ENCODE data around the gene TLCD1.

TLCD1 gene, protein sequence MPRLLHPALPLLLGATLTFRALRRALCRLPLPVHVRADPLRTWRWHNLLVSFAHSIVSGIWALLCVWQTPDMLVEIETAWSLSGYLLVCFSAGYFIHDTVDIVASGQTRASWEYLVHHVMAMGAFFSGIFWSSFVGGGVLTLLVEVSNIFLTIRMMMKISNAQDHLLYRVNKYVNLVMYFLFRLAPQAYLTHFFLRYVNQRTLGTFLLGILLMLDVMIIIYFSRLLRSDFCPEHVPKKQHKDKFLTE

GRCh38 chr17:28726226-28726626 lies at the start of gene TLCD1:
Gene TLCD1, minus strand, starts transcription at chr17:28726233. Its CDS starts 136 bp downstream, at chr17:28726097.
- peak; percentile 66 for DNase-seq

DNA sequence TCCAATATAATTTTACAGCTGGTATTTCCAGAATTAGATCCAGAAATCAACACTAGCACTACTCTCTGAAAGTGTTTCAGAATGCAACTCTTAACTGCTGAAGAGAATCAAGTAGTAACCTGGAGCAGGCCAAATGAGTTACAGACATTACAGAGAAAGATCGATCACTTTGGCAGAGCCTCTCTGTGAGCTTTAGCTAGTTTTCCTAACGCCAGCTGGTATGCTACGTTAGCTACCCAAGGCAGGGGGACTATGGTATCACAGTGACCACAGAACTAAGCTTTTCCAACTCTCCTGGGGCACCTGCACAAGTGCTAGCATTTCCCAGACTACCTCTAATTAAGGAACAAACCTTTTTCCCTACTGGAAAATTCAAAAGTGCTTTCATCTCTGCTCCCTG lies 48.2 kb upstream of the TLCD1 start:
- DNase-seq, result no peak

DNA sequence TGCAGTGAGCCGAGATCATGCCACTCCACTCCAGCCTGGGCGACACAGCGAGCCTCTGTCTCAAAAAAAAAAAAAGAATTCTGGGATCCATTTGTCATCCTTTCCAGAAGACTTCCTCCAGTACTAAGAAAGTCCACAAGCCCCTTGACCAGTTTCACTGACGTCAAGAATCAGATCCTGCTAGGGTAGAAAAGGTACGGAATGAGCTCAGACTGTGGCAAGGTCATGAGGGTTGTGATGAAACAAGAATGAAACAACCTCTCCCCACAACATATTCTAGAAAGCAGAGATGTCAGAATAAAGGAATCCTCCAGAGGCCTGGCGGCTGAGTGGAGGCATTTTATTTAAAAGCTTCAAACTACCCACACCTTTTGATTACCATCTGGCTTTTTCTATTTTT lies 47.7 kb upstream of the TLCD1 start:
- DNase-seq, result no peak

GRCh38 chr17:28765038-28765437 lies 39.0 kb upstream of the TLCD1 start:
- DNase-seq, result no peak

DNA sequence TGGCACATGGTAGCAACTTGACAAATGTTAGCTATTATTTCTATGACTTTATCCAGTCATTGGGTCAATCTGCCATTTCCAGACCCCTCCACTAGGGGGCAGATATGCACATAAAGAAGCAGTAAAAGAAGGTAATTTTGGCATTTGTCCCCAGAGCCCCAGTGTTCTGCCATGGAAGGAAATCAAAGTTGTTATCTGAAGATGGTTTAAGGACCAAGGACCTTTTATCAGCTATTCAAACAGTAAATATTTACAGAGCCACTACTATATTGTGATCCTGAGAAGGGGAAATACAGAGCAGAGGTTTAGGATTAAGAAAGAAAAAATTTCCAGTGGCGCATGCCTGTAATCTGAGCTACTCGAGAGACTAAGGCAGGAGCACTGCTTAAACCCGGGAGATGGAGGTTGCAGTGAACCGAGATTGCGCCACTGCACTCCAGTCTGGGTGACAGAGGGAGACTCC lies 37.8 kb upstream of the TLCD1 start:
- DNase-seq, result peak; percentile 81

GRCh38 chr17:28763137-28763799 lies 37.2 kb upstream of the TLCD1 start:
- DNase-seq, result no peak

- no peak for DNase-seq
Observed at GRCh38 chr17:28760601-28761562, 34.8 kb upstream of the TLCD1 start.

DNA sequence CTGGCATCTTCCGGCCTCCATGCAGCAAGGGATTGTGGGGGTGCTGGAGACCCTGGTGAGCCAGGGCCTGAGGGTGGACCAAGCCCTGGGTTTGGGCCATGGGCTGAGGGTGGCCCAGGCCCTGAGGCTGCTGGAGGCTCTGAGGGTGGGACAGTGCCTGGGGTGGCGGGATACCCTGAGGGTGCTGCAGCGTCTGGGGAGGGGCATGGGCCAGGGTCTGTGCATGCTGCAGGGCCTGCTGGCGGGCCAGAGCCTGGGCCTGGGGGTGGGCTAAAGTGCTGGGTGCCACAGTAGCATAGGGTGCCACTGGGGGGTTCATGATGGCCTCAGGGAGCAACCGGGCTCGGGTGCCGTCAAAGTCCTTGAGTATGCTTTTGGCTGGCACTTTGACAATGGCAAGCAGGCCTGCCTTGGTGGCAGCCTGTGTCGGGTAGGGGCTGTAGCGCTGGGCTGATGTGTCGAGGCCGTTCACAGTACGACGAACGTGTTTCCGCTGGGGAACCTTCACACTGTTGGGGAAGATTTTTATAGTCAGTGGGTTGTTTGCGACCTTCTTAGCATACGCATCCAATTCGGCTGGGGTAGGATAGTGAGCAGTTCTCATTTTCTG lies 33.3 kb upstream of the TLCD1 start:
- DNase-seq, result no peak

GRCh38 chr17:28758411-28759121 lies 32.5 kb upstream of the TLCD1 start:
- no peak for DNase-seq

DNA sequence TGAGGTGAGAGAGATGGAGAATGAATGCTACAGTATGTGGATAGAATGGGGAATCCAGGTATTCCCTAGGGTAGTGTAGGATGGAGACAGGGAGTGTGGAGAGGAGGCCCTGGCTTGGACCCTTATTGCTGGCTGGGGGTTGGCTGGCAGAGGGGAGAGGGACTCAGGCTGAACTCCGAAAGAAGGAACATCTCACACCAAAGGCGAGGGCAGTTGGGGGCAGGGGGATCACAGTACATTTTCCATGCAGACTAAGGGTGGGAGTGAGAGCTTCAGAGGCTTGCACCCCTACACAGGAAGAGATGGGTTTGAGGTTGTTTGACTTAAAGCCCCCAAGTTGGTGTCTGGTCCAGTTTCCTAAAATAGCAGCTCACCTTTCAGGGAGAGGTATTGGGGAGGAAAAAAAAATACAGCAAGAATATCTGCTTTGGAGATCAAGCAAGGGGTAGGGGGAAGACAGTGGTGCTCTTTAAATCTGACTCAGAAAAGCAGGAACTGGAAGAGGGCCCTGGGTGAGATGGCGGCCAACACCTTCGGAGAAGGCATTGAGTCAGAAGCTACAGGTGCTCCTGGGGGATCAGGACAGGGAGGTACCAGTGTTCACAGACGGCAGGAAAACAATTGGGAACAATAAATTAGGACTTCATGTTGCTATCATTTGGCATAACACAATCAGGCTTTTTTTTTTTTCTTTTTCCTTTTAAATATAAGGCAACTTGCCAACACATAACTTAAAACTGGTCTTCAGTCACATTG lies 30.2 kb upstream of the TLCD1 start:
- no peak for DNase-seq

GRCh38 chr17:28755486-28755885 lies 29.5 kb upstream of the TLCD1 start:
- no peak for DNase-seq

DNA sequence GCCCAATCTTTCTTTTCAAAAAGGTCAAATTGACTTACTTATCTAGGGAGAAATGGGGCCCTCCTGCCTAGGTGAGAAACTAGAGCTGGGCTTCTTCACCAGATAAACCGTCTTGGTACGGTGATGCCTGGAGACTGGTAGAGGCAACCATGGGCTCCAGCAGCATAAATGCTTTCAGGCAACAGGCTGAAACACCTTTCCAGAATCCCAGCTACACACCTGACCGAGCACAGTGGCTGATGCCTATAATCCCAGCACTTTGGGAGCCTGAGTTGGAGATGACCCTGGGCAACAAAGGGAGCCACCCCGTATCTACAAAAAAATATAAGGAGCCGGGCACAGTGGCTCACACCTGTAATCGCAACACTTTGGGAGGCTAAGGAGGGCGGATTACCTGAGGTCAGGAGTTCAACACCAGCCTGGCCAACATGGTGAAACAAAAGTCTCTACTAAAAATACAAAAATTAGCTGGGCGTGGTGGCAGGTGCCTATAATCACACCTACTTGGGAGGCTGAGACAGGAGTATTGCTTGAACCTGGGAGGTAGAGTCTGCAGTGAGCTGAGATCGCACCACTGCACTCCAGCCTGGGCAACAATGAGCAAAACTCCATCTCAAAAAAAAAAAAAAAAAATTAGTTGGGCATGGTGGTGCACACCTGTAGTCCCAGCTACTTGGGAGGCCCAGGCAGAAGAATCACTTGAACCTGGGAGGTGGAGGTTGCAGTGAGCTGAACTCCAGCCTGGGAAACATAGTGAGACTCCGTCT lies 25.8 kb upstream of the TLCD1 start:
- DNase-seq, result no peak

- DNase-seq, result peak; percentile 88
Observed at GRCh38 chr17:28750178-28751047, 24.4 kb upstream of the TLCD1 start.

DNA sequence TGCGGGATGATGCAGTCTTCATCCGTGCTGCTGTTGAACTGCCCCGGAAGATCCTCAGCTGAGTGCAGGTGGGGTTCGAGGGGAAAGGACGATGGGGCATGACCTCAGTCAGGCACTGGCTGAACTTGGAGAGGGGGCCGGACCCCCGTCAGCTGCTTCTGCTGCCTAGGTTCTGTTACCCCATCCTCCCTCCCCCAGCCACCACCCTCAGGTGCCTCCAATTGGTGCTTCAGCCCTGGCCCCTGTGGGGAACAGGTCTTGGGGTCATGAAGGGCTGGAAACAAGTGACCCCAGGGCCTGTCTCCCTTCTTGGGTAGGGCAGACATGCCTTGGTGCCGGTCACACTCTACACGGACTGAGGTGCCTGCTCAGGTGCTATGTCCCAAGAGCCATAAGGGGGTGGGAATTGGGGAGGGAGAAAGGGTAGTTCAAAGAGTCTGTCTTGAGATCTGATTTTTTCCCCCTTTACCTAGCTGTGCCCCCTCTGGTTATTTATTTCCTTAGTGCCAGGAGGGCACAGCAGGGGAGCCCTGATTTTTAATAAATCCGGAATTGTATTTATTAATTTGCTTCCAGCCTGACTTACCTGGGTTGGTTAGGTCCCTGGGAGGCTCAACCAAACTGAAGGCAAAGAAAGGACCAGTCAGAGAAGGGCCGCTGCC lies 23.6 kb upstream of the TLCD1 start:
- DNase-seq, result no peak

DNA sequence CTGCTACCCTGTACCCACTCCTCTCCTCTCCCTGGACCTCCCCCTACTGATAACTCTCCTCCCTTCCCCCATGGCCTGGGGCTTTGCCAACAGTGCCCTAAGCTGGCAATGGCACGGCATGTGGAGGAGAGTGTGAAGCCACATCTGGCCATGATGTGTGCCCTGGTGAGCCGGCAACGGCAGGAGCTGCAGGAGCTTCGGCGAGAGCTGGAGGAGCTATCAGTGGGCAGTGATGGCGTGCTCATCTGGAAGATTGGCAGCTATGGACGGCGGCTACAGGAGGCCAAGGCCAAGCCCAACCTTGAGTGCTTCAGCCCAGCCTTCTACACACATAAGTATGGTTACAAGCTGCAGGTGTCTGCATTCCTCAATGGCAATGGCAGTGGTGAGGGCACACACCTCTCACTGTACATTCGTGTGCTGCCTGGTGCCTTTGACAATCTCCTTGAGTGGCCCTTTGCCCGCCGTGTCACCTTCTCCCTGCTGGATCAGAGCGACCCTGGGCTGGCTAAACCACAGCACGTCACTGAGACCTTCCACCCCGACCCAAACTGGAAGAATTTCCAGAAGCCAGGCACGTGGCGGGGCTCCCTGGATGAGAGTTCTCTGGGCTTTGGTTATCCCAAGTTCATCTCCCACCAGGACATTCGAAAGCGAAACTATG lies 23.0 kb upstream of the TLCD1 start:
- DNase-seq, result no peak

- DNase-seq, result no peak
Observed at GRCh38 chr17:28747801-28748750, 22.0 kb upstream of the TLCD1 start.

- DNase-seq, result no peak
Observed at GRCh38 chr17:28747051-28747691, 21.1 kb upstream of the TLCD1 start.
